KMS-11 (cell line): ENCODE data around the gene YWHAQ.
A peak's percentile ranks its signal among the peaks of the same experiment; 100 is the strongest.

Experiments used
- H2AFZ ChIP-seq: fragments of 200-600 bp; sonication (generic); 2 replicates; pipeline ENCODE4 v1.6.1; 2016; ENCODE audit warnings: antibody characterized with exemption, mixed run types, low read depth
- H3K27ac ChIP-seq: fragments of 200-600 bp; sonication (generic); 2 replicates; pipeline ENCODE4 v1.6.1; 2016; ENCODE audit warnings: mild to moderate bottlenecking, mixed run types
- H3K27me3 ChIP-seq: fragments of 200-600 bp; sonication (generic); 2 replicates; pipeline ENCODE4 v1.6.1; 2017; ENCODE audit warnings: mild to moderate bottlenecking, low read depth, mixed run types, moderate library complexity; ENCODE audit not compliant: insufficient read depth
- H3K36me3 ChIP-seq: fragments of 200-600 bp; sonication (generic); 2 replicates; pipeline ENCODE4 v1.6.1; 2017; ENCODE audit warnings: mild to moderate bottlenecking, mixed run types; ENCODE audit not compliant: insufficient read depth
- H3K4me1 ChIP-seq: fragments of 200-600 bp; sonication (generic); 2 replicates; pipeline ENCODE4 v1.6.1; 2016; ENCODE audit warnings: mild to moderate bottlenecking, low read depth, mixed run types; ENCODE audit not compliant: poor library complexity, severe bottlenecking
- H3K4me2 ChIP-seq: fragments of 200-600 bp; sonication (generic); 2 replicates; pipeline ENCODE4 v1.7.0; 2016; ENCODE audit warnings: mild to moderate bottlenecking, mixed run types
- H3K4me3 ChIP-seq: fragments of 200-600 bp; sonication (generic); IDR thresholded peaks from 2 replicates; pipeline ENCODE4 v1.6.1; 2017; ENCODE audit warnings: low read depth, low read length, mixed read lengths; ENCODE audit not compliant: insufficient read depth
- H3K79me2 ChIP-seq: fragments of 200-600 bp; sonication (generic); 2 replicates; pipeline ENCODE4 v1.6.1; 2016; ENCODE audit warnings: low read depth, mixed run types; ENCODE audit not compliant: insufficient read depth
- H3K9ac ChIP-seq: fragments of 200-600 bp; sonication (generic); 2 replicates; pipeline ENCODE4 v1.6.1; 2016; ENCODE audit warnings: mild to moderate bottlenecking, mixed run types
- H4K20me1 ChIP-seq: fragments of 200-600 bp; sonication (generic); 2 replicates; pipeline ENCODE4 v1.6.1; 2016; ENCODE audit warnings: mild to moderate bottlenecking, mixed run types; ENCODE audit not compliant: insufficient read depth
- TF ChIP-seq, protein P1 (sequence below): fragments of 200-600 bp; sonication (generic); conservative IDR thresholded peaks from 2 replicates; pipeline ENCODE4 v1.6.1; 2017; ENCODE audit warnings: low read depth, mild to moderate bottlenecking, antibody characterized with exemption, low read length, moderate library complexity, mixed read lengths

Gene YWHAQ

DNA sequence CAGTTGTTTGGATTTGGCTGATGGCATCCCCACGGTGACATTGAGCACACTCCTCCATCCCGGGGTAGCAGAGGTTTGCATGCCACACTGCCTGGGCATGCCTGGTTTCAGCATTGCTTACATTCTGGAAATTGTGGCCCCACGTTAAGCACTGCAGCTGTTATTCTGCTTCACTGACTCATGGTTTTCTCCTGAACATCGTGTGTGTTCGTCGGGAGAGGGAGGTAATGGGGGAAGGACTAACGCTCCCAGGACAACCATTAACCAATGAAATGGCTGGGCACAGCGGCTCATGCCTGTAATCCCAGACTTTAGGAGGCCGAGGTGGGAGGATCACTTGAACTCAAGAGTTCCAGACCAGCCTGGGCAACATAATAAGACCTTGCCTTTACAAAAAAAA lies 28.2 kb upstream of the YWHAQ start:
- Histone ChIP-seq H3K27me3 (no peaks in the 10 kb centered on the region), H3K27ac (no peak overlapping the region), H3K4me2 (no peak overlapping the region), H3K36me3 (no peaks in the 10 kb centered on the region), H3K79me2 (no peaks in the 10 kb centered on the region), H3K9ac (no peak overlapping the region), H4K20me1 (no peaks in the 10 kb centered on the region), H2AFZ (no peak overlapping the region), H3K4me1 (peaks cover 81% of the 10 kb centered on the region), H3K4me3 (no peak overlapping the region)
- TF ChIP-seq, protein P1, sequence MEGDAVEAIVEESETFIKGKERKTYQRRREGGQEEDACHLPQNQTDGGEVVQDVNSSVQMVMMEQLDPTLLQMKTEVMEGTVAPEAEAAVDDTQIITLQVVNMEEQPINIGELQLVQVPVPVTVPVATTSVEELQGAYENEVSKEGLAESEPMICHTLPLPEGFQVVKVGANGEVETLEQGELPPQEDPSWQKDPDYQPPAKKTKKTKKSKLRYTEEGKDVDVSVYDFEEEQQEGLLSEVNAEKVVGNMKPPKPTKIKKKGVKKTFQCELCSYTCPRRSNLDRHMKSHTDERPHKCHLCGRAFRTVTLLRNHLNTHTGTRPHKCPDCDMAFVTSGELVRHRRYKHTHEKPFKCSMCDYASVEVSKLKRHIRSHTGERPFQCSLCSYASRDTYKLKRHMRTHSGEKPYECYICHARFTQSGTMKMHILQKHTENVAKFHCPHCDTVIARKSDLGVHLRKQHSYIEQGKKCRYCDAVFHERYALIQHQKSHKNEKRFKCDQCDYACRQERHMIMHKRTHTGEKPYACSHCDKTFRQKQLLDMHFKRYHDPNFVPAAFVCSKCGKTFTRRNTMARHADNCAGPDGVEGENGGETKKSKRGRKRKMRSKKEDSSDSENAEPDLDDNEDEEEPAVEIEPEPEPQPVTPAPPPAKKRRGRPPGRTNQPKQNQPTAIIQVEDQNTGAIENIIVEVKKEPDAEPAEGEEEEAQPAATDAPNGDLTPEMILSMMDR: no peak

DNA sequence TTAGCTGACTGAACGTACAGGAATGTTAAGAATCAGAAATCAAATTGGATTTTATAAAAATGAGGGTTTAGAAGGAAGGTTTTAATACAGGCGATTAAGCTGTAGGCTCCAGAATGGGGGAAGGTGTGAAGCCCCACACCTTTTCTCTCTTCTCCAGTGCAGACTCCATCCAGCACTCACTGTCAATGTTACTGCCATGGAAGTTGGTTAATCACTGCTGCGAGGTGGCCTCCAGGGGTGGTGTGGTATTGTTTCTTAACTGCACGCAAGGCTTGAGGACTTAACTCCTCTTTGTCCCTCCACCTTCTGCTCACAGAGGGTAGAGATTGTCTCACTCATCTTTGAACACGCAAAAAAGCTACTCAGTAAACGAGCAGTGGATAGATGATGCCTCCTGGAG lies 26.9 kb upstream of the YWHAQ start:
- Histone ChIP-seq H2AFZ (no peak overlapping the region), H3K27me3 (no peaks in the 10 kb centered on the region), H3K36me3 (no peaks in the 10 kb centered on the region), H3K27ac (0 out of 2 replicates have a peak overlapping the region, but pooled peaks have one; percentile 60), H3K9ac (no peak overlapping the region), H3K4me3 (no peak overlapping the region), H3K79me2 (no peaks in the 10 kb centered on the region), H3K4me1 (peaks cover 81% of the 10 kb centered on the region), H4K20me1 (no peaks in the 10 kb centered on the region), H3K4me2 (peak overlapping the region; percentile 85)
- TF ChIP-seq, protein P1: no peak

DNA sequence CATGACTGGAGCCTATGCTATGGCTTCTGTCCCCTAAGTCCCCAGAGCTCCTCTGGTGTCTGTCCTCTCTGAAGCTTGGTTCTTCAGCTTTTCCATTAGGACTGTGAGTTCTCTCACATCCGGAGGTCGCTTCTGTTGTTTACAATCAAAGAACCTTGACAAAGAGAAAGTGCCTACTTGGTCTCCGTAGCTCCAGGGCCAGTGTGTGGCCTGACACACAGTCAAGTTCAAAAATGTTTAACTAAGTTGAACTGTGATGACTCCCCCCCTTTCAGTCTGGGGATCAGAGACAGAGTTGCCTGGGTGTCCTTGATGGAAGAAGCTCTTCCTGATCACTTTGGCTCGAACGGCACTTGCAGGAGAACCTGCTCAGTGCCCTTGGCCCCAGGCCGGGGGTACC lies 26.3 kb upstream of the YWHAQ start:
- peak overlapping the region; percentile 60 for H3K27ac ChIP-seq
- H3K9ac ChIP-seq: no peak overlapping the region; the same call in 1 of the 2 replicates
- H3K4me2 ChIP-seq: peak overlapping the region; percentile 85
- no peaks in the 10 kb centered on the region for H3K36me3 ChIP-seq
- H3K4me1 ChIP-seq: peaks cover 75% of the 10 kb centered on the region
- TF ChIP-seq, protein P1: no peak
- no peaks in the 10 kb centered on the region for H3K79me2 ChIP-seq
- no peak overlapping the region for H3K4me3 ChIP-seq
- peak overlapping the region; percentile 39; the same call in 1 of the 2 replicates for H2AFZ ChIP-seq
- H4K20me1 ChIP-seq: no peaks in the 10 kb centered on the region
- no peaks in the 10 kb centered on the region for H3K27me3 ChIP-seq

DNA sequence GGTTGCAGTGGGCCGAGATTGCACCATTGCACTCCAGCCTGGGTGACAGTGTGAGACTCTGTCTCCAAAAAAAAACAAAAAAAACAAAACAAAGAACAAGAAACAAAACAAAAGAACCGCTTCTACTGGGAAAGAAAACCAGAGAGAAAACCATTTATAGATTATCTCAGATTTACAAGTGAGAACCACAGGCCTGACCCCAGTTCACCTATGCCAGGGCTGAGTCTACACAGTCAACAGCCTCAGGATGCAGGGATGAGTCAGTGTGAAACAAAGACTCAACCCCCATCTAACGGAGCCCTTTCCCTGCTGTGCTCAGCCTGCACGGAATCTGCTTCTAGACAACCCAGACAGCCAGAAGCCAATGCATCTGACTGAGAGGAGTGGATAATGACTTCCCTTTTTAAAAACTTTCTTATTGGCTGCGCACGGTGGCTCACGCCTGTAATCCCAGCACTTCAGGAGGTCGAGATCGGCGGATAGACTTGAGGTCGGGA lies 25.5 kb upstream of the YWHAQ start:
- no peaks in the 10 kb centered on the region for H3K36me3 ChIP-seq
- TF ChIP-seq, protein P1: no peak
- no peaks in the 10 kb centered on the region for H3K27me3 ChIP-seq
- H3K4me1 ChIP-seq: peaks cover 67% of the 10 kb centered on the region
- no peaks in the 10 kb centered on the region for H3K79me2 ChIP-seq
- H2AFZ ChIP-seq: peak overlapping the region; percentile 39; the same call in 1 of the 2 replicates
- peak overlapping the region; percentile 60 for H3K27ac ChIP-seq
- peak overlapping the region; percentile 85 for H3K4me2 ChIP-seq
- H3K4me3 ChIP-seq: no peak overlapping the region
- no peak overlapping the region; the same call in 1 of the 2 replicates for H3K9ac ChIP-seq
- H4K20me1 ChIP-seq: no peaks in the 10 kb centered on the region
